Measurements from ENCODE around the gene VWCE.

VWCE gene

GRCh38 chr11:61294717-61295595 lies at the start of gene VWCE:
Gene VWCE (minus strand): TSS chr11:61295316. CDS start chr11:61295037, 279 bp downstream.
- peak; percentile 40 to 45 for DNase-seq (ENCODE audit: low read depth in 2 of 2, low spot score in 1 of 2)

- DNase-seq (ENCODE audit: low read depth in 2 of 2, low spot score in 1 of 2): no peak
Measured at GRCh38 chr11:61343792-61344745, 49.0 kb upstream of the VWCE start.

- no peak for DNase-seq (ENCODE audit: low read depth in 2 of 2, low spot score in 1 of 2)
Measured at GRCh38 chr11:61342207-61342803, 47.2 kb upstream of the VWCE start.

GRCh38 chr11:61341706-61342105 lies 46.6 kb upstream of the VWCE start:
- DNase-seq (ENCODE audit: low read depth in 2 of 2, low spot score in 1 of 2): no peak

GRCh38 chr11:61340979-61341378 lies 45.9 kb upstream of the VWCE start:
- no peak for DNase-seq (ENCODE audit: low read depth in 2 of 2, low spot score in 1 of 2)

GRCh38 chr11:61339490-61339878 lies 44.4 kb upstream of the VWCE start:
- DNase-seq (ENCODE audit: low read depth in 2 of 2, low spot score in 1 of 2): no peak

GRCh38 chr11:61338783-61339489 lies 43.8 kb upstream of the VWCE start:
- DNase-seq (ENCODE audit: low read depth in 2 of 2, low spot score in 1 of 2): no peak

- no peak for DNase-seq (ENCODE audit: low read depth in 2 of 2, low spot score in 1 of 2)
Measured at GRCh38 chr11:61337706-61338470, 42.8 kb upstream of the VWCE start.

- peak; percentile 51 to 55 for DNase-seq (ENCODE audit: low read depth in 2 of 2, low spot score in 1 of 2)
Measured at GRCh38 chr11:61336171-61336935, 41.2 kb upstream of the VWCE start.

GRCh38 chr11:61335355-61335710 lies 40.2 kb upstream of the VWCE start:
- no peak for DNase-seq (ENCODE audit: low read depth in 2 of 2, low spot score in 1 of 2)

GRCh38 chr11:61334434-61335354 lies 39.6 kb upstream of the VWCE start:
- DNase-seq (ENCODE audit: low read depth in 2 of 2, low spot score in 1 of 2): no peak

- no peak for DNase-seq (ENCODE audit: low read depth in 2 of 2, low spot score in 1 of 2)
Measured at GRCh38 chr11:61333550-61334433, 38.7 kb upstream of the VWCE start.

- peak; percentile 90 to 97 for DNase-seq (ENCODE audit: low read depth in 2 of 2, low spot score in 1 of 2)
Measured at GRCh38 chr11:61332797-61333549, 37.9 kb upstream of the VWCE start, which contains the start of the genes DDB1 and TKFC. Gene DDB1 (minus strand): TSS chr11:61333105. CDS start chr11:61332968, 137 bp downstream. Gene TKFC (plus strand): TSS chr11:61333228. CDS start chr11:61334729, 1,501 bp downstream.

GRCh38 chr11:61332281-61332796 lies 37.2 kb upstream of the VWCE start:
- DNase-seq (ENCODE audit: low read depth in 2 of 2, low spot score in 1 of 2): no peak

GRCh38 chr11:61331651-61332050 lies 36.5 kb upstream of the VWCE start:
- no peak for DNase-seq (ENCODE audit: low read depth in 2 of 2, low spot score in 1 of 2)

- DNase-seq (ENCODE audit: low read depth in 2 of 2, low spot score in 1 of 2): no peak
Measured at GRCh38 chr11:61329871-61330270, 34.8 kb upstream of the VWCE start.

All from stimulated activated CD8-positive, alpha-beta memory T cell treated with anti-CD3 and anti-CD28 coated beads, Interleukin-4, amount 100 ng/mL, for 4 hours (primary cell).